HepG2 (cell line): ENCODE measurements around the gene COA5. TPM values are rescaled to one million over a fixed set of nuclear protein-coding genes. Genes with fewer than 3 reads are reported as not detected.

ENCODE experiments used
- ARID2 ChIP-seq: sonication (generic); formaldehyde crosslinking; IDR thresholded peaks from 2 replicates; pipeline ENCODE4 v1.8.1; 2022; ENCODE audit warnings: mild to moderate bottlenecking, missing genetic modification reagents, borderline replicate concordance
- ERF ChIP-seq: IDR thresholded peaks from 2 replicates; pipeline ENCODE4 v1.6.1; 2018; ENCODE audit warnings: missing biosample characterization, missing genetic modification reagents
- FLYWCH1 ChIP-seq: sonication (generic); formaldehyde crosslinking; IDR thresholded peaks from 2 replicates; pipeline ENCODE4 v1.8.1; 2023; ENCODE audit warnings: mild to moderate bottlenecking, missing genetic modification reagents
- JDP2 ChIP-seq: sonication (generic); formaldehyde crosslinking; IDR thresholded peaks from 2 replicates; pipeline ENCODE4 v1.8.1; 2022; ENCODE audit warnings: missing genetic modification reagents, borderline replicate concordance
- KLF13 ChIP-seq: sonication (generic); formaldehyde crosslinking; IDR thresholded peaks from 2 replicates; pipeline ENCODE4 v1.4.0; 2020; ENCODE audit warnings: mild to moderate bottlenecking, missing genetic modification reagents
- PHF5A ChIP-seq: IDR thresholded peaks from one replicate; pipeline ENCODE4 v1.6.1; 2018; ENCODE audit warnings: low read depth, missing genetic modification reagents; ENCODE audit not compliant: unreplicated experiment
- SALL1 ChIP-seq: sonication (generic); formaldehyde crosslinking; IDR thresholded peaks from 2 replicates; pipeline ENCODE4 v1.8.0; 2022; ENCODE audit warnings: mild to moderate bottlenecking, missing genetic modification reagents
- SP2 ChIP-seq: sonication (generic); formaldehyde crosslinking; IDR thresholded peaks from 2 replicates; pipeline ENCODE4 v1.5.1; 2020; ENCODE audit warnings: mild to moderate bottlenecking, missing genetic modification reagents
- TCF7L2 ChIP-seq: IDR thresholded peaks from 2 replicates; pipeline ENCODE4 v1.6.1; 2011; ENCODE audit warnings: mild to moderate bottlenecking, low read depth, low read length, moderate library complexity
- TSC22D2 ChIP-seq: sonication (generic); formaldehyde crosslinking; IDR thresholded peaks from 2 replicates; pipeline ENCODE4 v1.5.1; 2020; ENCODE audit warnings: missing genetic modification reagents, mild to moderate bottlenecking, borderline replicate concordance
- ZNF354B ChIP-seq: sonication (generic); formaldehyde crosslinking; IDR thresholded peaks from 2 replicates; pipeline ENCODE4 v1.8.0; 2022; ENCODE audit warnings: mild to moderate bottlenecking, missing genetic modification reagents
- ZNF451 ChIP-seq: sonication (generic); formaldehyde crosslinking; IDR thresholded peaks from 2 replicates; pipeline ENCODE4 v1.5.0; 2020; ENCODE audit warnings: mild to moderate bottlenecking, missing genetic modification reagents
- ZNF75D ChIP-seq: sonication (generic); formaldehyde crosslinking; IDR thresholded peaks from 2 replicates; pipeline ENCODE4 v1.8.1; 2023; ENCODE audit warnings: missing genetic modification reagents, mild to moderate bottlenecking, borderline replicate concordance
- polyA plus RNA-seq, 8 experiments: library from polyadenylated mRNA; depleted of rRNA in 3 of 8; stranded (reverse) in 7 of 8; unstranded in 1 of 8; fragments of >200 nt; fragmentation: Illumina TruSeq in 4 of 8; extraction: Trizol in 4 of 8; gene quantifications; 2 replicates each; pipeline versions ENCODE4 v1.2.1 to v1.2.3, GENCODE V29; 2011 to 2016; ENCODE audit warnings: low read depth in 4 of 8, missing spikeins in 1 of 8, mixed read lengths in 1 of 8; ENCODE audit not compliant: insufficient read depth in 1 of 8
- total RNA-seq, 5 experiments: library from RNA; depleted of rRNA; stranded (reverse); fragments of >200 nt; fragmentation: Illumina TruSeq; extraction: Trizol; gene quantifications; 2 replicates each; pipeline ENCODE4 v1.2.3, GENCODE V29; 2016; ENCODE audit warnings: low read depth in 1 of 5
- TF ChIP-seq, protein P1 (sequence below): sonication (generic); formaldehyde crosslinking; IDR thresholded peaks from 2 replicates; pipeline ENCODE4 v1.5.0; 2020; ENCODE audit warnings: mild to moderate bottlenecking, missing genetic modification reagents, moderate library complexity
- TF ChIP-seq, protein P2 (sequence below): sonication (generic); formaldehyde crosslinking; IDR thresholded peaks from 2 replicates; pipeline ENCODE4 v1.8.0; 2022; ENCODE audit warnings: missing genetic modification reagents, mild to moderate bottlenecking, moderate library complexity, borderline replicate concordance
- TF ChIP-seq, protein P3 (sequence below): sonication (generic); formaldehyde crosslinking; IDR thresholded peaks from 2 replicates; pipeline ENCODE4 v1.9.0; 2021; ENCODE audit warnings: mild to moderate bottlenecking, missing genetic modification reagents
- TF ChIP-seq, protein P4 (sequence below): sonication (generic); formaldehyde crosslinking; IDR thresholded peaks from 2 replicates; pipeline ENCODE4 v1.4.0; 2020; ENCODE audit warnings: missing genetic modification reagents, borderline replicate concordance

The COA5 gene
- total and polyA plus RNA-seq, 2 of the 13 experiments (the other 11 are each of a cell fraction or from before 2014, with no cell fraction given), result 43.6 to 64.5 TPM

DNA sequence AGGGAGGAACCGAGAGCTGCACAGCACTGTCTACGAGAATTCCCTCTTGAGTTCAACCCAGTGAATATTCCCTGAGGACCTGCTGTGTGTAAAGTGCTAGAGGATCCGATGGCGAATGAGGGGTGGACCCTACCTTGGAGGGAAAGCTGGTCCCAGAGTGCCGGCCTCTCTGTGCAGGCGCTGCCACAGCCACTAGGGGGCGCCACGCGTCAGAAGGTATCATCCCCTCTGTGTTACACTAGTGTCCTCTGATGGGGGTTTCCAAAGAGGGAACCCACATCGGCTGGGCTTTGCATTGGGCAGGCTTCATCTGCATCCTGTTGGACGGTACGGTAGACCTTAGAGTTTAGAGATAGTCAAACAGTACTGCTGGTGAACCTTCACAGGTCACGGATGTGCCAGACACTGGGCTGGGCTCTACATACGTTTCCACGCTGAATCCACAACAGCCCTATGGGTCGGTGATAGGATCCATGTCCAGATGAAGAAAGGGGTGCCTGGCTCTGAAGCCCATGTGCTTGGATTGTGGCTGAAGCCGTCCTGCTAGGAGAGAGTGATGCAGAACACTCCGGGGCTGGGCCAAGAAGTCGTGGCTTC, 39.0 kb downstream of the COA5 start (continued):
- TF ChIP-seq JDP2 (no peak), SALL1 (CRISPR knock-in tag) (peak; percentile 48), FLYWCH1 (no peak), ZNF354B (no peak), SP2 (CRISPR knock-in tag) (no peak), ARID2 (CRISPR knock-in tag) (no peak), ZNF75D (CRISPR knock-in tag) (no peak), TSC22D2 (CRISPR knock-in tag) (no peak), ZNF451 (CRISPR knock-in tag) (no peak), ERF (CRISPR knock-in tag) (peak; percentile 37; the same call in 1 of the 2 replicates), TCF7L2 (no peak), PHF5A (CRISPR knock-in tag) (no peak), KLF13 (no peak)
- TF ChIP-seq, protein P1, sequence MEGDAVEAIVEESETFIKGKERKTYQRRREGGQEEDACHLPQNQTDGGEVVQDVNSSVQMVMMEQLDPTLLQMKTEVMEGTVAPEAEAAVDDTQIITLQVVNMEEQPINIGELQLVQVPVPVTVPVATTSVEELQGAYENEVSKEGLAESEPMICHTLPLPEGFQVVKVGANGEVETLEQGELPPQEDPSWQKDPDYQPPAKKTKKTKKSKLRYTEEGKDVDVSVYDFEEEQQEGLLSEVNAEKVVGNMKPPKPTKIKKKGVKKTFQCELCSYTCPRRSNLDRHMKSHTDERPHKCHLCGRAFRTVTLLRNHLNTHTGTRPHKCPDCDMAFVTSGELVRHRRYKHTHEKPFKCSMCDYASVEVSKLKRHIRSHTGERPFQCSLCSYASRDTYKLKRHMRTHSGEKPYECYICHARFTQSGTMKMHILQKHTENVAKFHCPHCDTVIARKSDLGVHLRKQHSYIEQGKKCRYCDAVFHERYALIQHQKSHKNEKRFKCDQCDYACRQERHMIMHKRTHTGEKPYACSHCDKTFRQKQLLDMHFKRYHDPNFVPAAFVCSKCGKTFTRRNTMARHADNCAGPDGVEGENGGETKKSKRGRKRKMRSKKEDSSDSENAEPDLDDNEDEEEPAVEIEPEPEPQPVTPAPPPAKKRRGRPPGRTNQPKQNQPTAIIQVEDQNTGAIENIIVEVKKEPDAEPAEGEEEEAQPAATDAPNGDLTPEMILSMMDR (CRISPR knock-in tag), result peak; percentile 96
- TF ChIP-seq, protein P2, sequence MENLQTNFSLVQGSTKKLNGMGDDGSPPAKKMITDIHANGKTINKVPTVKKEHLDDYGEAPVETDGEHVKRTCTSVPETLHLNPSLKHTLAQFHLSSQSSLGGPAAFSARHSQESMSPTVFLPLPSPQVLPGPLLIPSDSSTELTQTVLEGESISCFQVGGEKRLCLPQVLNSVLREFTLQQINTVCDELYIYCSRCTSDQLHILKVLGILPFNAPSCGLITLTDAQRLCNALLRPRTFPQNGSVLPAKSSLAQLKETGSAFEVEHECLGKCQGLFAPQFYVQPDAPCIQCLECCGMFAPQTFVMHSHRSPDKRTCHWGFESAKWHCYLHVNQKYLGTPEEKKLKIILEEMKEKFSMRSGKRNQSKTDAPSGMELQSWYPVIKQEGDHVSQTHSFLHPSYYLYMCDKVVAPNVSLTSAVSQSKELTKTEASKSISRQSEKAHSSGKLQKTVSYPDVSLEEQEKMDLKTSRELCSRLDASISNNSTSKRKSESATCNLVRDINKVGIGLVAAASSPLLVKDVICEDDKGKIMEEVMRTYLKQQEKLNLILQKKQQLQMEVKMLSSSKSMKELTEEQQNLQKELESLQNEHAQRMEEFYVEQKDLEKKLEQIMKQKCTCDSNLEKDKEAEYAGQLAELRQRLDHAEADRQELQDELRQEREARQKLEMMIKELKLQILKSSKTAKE (CRISPR knock-in tag), result no peak
- TF ChIP-seq, protein P3, sequence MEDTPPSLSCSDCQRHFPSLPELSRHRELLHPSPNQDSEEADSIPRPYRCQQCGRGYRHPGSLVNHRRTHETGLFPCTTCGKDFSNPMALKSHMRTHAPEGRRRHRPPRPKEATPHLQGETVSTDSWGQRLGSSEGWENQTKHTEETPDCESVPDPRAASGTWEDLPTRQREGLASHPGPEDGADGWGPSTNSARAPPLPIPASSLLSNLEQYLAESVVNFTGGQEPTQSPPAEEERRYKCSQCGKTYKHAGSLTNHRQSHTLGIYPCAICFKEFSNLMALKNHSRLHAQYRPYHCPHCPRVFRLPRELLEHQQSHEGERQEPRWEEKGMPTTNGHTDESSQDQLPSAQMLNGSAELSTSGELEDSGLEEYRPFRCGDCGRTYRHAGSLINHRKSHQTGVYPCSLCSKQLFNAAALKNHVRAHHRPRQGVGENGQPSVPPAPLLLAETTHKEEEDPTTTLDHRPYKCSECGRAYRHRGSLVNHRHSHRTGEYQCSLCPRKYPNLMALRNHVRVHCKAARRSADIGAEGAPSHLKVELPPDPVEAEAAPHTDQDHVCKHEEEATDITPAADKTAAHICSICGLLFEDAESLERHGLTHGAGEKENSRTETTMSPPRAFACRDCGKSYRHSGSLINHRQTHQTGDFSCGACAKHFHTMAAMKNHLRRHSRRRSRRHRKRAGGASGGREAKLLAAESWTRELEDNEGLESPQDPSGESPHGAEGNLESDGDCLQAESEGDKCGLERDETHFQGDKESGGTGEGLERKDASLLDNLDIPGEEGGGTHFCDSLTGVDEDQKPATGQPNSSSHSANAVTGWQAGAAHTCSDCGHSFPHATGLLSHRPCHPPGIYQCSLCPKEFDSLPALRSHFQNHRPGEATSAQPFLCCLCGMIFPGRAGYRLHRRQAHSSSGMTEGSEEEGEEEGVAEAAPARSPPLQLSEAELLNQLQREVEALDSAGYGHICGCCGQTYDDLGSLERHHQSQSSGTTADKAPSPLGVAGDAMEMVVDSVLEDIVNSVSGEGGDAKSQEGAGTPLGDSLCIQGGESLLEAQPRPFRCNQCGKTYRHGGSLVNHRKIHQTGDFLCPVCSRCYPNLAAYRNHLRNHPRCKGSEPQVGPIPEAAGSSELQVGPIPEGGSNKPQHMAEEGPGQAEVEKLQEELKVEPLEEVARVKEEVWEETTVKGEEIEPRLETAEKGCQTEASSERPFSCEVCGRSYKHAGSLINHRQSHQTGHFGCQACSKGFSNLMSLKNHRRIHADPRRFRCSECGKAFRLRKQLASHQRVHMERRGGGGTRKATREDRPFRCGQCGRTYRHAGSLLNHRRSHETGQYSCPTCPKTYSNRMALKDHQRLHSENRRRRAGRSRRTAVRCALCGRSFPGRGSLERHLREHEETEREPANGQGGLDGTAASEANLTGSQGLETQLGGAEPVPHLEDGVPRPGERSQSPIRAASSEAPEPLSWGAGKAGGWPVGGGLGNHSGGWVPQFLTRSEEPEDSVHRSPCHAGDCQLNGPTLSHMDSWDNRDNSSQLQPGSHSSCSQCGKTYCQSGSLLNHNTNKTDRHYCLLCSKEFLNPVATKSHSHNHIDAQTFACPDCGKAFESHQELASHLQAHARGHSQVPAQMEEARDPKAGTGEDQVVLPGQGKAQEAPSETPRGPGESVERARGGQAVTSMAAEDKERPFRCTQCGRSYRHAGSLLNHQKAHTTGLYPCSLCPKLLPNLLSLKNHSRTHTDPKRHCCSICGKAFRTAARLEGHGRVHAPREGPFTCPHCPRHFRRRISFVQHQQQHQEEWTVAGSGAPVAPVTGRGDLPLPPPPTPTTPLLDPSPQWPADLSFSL (CRISPR knock-in tag), result no peak
- TF ChIP-seq, protein P4, sequence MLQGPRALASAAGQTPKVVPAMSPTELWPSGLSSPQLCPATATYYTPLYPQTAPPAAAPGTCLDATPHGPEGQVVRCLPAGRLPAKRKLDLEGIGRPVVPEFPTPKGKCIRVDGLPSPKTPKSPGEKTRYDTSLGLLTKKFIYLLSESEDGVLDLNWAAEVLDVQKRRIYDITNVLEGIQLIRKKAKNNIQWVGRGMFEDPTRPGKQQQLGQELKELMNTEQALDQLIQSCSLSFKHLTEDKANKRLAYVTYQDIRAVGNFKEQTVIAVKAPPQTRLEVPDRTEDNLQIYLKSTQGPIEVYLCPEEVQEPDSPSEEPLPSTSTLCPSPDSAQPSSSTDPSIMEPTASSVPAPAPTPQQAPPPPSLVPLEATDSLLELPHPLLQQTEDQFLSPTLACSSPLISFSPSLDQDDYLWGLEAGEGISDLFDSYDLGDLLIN (CRISPR knock-in tag), result no peak
